ENCODE results near the gene KCNIP4. TPM values are rescaled to one million over a fixed set of nuclear protein-coding genes. Genes with fewer than 3 reads are reported as not detected.

The KCNIP4 gene
- total RNA-seq, 1 donor from 2014 or later, result not detected

DNA sequence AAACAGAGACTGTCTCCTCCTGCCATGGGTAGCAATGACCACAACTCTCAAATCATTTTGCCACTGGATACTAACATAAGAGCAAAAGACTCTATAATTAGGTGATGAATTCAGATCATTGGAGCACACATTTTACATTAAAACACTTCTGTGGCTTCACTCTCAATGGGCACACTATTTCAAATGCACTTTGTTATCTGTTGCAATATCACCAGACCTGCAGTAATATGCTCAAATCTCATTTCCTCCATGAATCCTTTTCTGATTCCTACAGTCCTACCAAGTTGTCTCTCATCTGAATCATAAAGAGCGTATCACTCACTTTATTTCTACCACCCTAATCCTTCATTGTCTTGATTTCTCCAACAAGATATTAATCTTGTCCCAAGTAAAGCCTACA lies 302.8 kb downstream of the KCNIP4 start:
- H3K4me1 Mint-ChIP-seq, result no peaks in the 10 kb centered on the region
- DNase-seq, result no peak
- no peaks in the 10 kb centered on the region for H3K36me3 Mint-ChIP-seq (ENCODE audit: low read depth)
- intact Hi-C loops (cut with micrococcal nuclease), result no loop called here
- H3K27me3 Mint-ChIP-seq, result no peaks in the 10 kb centered on the region
- H3K9me3 Mint-ChIP-seq, result peaks cover 3% of the 10 kb centered on the region
- H3K27ac Mint-ChIP-seq, result no peak overlapping the region
- no peak overlapping the region for H3K4me3 Mint-ChIP-seq

DNA sequence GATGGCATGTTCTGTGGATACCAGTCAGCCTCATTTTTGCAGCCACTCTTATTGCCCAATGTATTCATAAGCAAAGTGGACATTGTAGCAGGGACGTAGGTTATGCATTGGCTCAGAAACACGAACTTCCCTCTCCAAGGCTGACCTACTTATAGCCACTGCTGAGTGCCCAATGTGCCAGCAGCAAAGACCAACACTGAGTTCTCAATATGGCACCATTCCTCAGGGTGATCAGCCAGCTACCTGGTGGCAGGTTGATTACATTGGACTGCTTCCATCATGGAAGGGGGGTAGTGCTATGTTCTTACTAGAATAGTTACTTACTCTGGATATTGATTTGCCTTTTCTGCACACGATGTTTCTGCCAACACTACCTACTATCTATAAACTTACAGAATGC lies 306.9 kb downstream of the KCNIP4 start:
- intact Hi-C loops (cut with micrococcal nuclease), result no loop called here
- no peak overlapping the region for H3K4me3 Mint-ChIP-seq
- no peaks in the 10 kb centered on the region for H3K36me3 Mint-ChIP-seq (ENCODE audit: low read depth)
- H3K27ac Mint-ChIP-seq, result no peak overlapping the region
- peaks cover 5% of the 10 kb centered on the region for H3K9me3 Mint-ChIP-seq
- H3K4me1 Mint-ChIP-seq, result no peaks in the 10 kb centered on the region
- no peaks in the 10 kb centered on the region for H3K27me3 Mint-ChIP-seq
- DNase-seq, result no peak

- Mint-ChIP-seq H3K27me3 (no peaks in the 10 kb centered on the region), H3K4me3 (no peak overlapping the region), H3K4me1 (no peaks in the 10 kb centered on the region), H3K9me3 (peaks cover 8% of the 10 kb centered on the region), H3K27ac (no peak overlapping the region), H3K36me3 (ENCODE audit: low read depth) (no peaks in the 10 kb centered on the region)
- intact Hi-C loops (cut with micrococcal nuclease), result no loop called here
- DNase-seq, result no peak
These were observed 310.3 kb downstream of the KCNIP4 start for GRCh38 chr4:21638171-21638725.

DNA sequence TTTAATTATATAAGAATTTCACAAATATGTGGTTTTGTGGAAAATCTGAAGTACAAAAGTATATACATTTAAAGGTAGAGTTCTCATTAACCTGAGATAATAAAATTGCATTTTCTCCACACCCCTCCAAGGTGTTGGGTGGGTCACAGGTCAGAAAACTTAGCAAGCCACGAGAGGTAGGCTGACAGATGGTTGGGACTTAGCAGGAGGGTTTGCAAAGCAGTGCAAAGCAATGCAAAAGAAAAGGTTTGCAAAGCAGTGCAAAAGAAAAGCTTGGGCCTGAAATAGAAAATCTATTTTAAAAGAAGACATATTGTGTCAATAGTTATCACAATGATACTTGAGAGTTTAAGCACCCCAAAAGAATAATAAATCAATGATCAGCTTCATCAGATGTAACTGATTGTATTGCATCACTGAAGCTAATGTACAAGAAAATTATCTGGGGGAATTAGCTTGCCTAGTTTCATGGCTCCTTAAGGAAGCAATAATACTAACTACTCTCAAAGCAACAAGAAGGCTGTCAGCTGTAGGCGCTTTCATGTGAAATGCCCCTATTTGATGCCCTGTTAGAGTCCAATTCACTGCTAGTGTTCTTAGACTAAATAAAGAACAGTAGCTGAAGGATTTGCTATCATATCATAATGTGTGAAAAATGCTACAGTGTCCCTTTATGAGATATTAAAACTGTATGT lies 319.5 kb downstream of the KCNIP4 start:
- Mint-ChIP-seq H3K4me3 (no peak overlapping the region), H3K36me3 (ENCODE audit: low read depth) (no peaks in the 10 kb centered on the region), H3K9me3 (no peaks in the 10 kb centered on the region), H3K4me1 (no peaks in the 10 kb centered on the region), H3K27me3 (no peaks in the 10 kb centered on the region), H3K27ac (no peak overlapping the region)
- DNase-seq, result no peak
- intact Hi-C loops (cut with micrococcal nuclease), result no loop called here

GRCh38 chr4:21628116-21628670 lies 320.4 kb downstream of the KCNIP4 start:
- Mint-ChIP-seq H3K27ac (no peak overlapping the region), H3K36me3 (ENCODE audit: low read depth) (no peaks in the 10 kb centered on the region), H3K4me1 (no peaks in the 10 kb centered on the region), H3K9me3 (no peaks in the 10 kb centered on the region), H3K27me3 (no peaks in the 10 kb centered on the region), H3K4me3 (no peak overlapping the region)
- no peak for DNase-seq
- intact Hi-C loops (cut with micrococcal nuclease), result no loop called here

DNA sequence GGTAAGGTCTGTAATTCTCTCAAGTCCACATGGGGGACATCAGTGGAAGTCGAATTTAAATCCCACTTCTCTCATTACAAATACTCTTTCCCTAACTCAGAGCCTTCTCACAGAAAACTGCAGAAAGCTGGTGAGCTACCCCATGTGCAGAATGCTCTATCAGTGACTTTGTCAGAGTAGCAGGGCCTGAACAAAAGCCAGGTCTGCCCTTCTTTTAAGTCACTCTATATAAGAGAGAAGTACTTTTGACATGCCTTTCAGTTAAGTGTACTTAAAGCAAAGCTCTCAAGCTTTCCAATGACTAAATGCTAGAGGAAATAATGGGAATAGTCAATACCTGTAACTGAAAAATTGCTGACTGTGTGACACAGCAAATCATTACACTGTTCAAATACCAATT lies 323.1 kb downstream of the KCNIP4 start:
- Mint-ChIP-seq H3K4me3 (no peak overlapping the region), H3K27me3 (no peaks in the 10 kb centered on the region), H3K36me3 (ENCODE audit: low read depth) (no peaks in the 10 kb centered on the region), H3K9me3 (no peaks in the 10 kb centered on the region), H3K4me1 (no peaks in the 10 kb centered on the region), H3K27ac (no peak overlapping the region)
- no peak for DNase-seq
- intact Hi-C loops (cut with micrococcal nuclease), result no loop called here

- intact Hi-C loops (cut with micrococcal nuclease), result no loop called here
- Mint-ChIP-seq H3K27me3 (no peaks in the 10 kb centered on the region), H3K4me3 (no peak overlapping the region), H3K9me3 (peaks cover 7% of the 10 kb centered on the region), H3K36me3 (ENCODE audit: low read depth) (no peaks in the 10 kb centered on the region), H3K4me1 (no peaks in the 10 kb centered on the region), H3K27ac (no peak overlapping the region)
- no peak for DNase-seq
These were observed 343.6 kb downstream of the KCNIP4 start for GRCh38 chr4:21605006-21605405.

GRCh38 chr4:21596521-21596920 lies 352.1 kb downstream of the KCNIP4 start:
- DNase-seq, result no peak
- H3K4me1 Mint-ChIP-seq, result no peaks in the 10 kb centered on the region
- intact Hi-C loops (cut with micrococcal nuclease), result no loop called here
- peaks cover 7% of the 10 kb centered on the region for H3K9me3 Mint-ChIP-seq
- H3K36me3 Mint-ChIP-seq (ENCODE audit: low read depth), result no peaks in the 10 kb centered on the region
- H3K27ac Mint-ChIP-seq, result no peak overlapping the region
- H3K4me3 Mint-ChIP-seq, result no peak overlapping the region
- no peaks in the 10 kb centered on the region for H3K27me3 Mint-ChIP-seq

GRCh38 chr4:21593671-21594001 lies 354.9 kb downstream of the KCNIP4 start:
- intact Hi-C loops (cut with micrococcal nuclease), result no loop called here
- no peak overlapping the region for H3K27ac Mint-ChIP-seq
- H3K36me3 Mint-ChIP-seq (ENCODE audit: low read depth), result no peaks in the 10 kb centered on the region
- H3K27me3 Mint-ChIP-seq, result no peaks in the 10 kb centered on the region
- no peak for DNase-seq
- H3K4me3 Mint-ChIP-seq, result no peak overlapping the region
- no peaks in the 10 kb centered on the region for H3K4me1 Mint-ChIP-seq
- no peaks in the 10 kb centered on the region for H3K9me3 Mint-ChIP-seq

GRCh38 chr4:21592970-21593670 lies 355.5 kb downstream of the KCNIP4 start:
- H3K4me3 Mint-ChIP-seq, result no peak overlapping the region
- no peaks in the 10 kb centered on the region for H3K4me1 Mint-ChIP-seq
- H3K9me3 Mint-ChIP-seq, result no peaks in the 10 kb centered on the region
- intact Hi-C loops (cut with micrococcal nuclease), result no loop called here
- H3K27me3 Mint-ChIP-seq, result no peaks in the 10 kb centered on the region
- no peak for DNase-seq
- no peak overlapping the region for H3K27ac Mint-ChIP-seq
- no peaks in the 10 kb centered on the region for H3K36me3 Mint-ChIP-seq (ENCODE audit: low read depth)

DNA sequence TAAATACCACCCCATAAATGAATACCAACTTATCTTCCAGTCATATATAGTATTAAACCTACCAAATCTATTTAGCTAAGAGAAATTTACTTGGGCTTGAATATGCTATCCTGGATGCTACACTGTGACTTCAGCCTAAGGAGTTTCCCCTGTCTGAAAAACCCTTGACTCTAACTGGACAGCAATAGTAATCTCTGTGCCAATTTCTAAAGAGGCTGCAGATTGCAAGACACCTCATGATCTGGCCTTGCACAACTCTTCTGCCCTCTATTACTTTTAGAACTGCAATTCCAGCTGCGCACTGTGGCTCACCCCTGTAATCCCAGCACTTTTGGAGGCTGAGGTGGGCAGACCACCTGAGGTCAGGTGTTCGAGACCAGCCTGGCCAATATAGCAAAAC lies 371.5 kb downstream of the KCNIP4 start:
- H3K4me1 Mint-ChIP-seq, result no peaks in the 10 kb centered on the region
- no peaks in the 10 kb centered on the region for H3K9me3 Mint-ChIP-seq
- H3K27ac Mint-ChIP-seq, result no peak overlapping the region
- H3K27me3 Mint-ChIP-seq, result no peaks in the 10 kb centered on the region
- intact Hi-C loops (cut with micrococcal nuclease), result no loop called here
- no peak overlapping the region for H3K4me3 Mint-ChIP-seq
- no peak for DNase-seq
- H3K36me3 Mint-ChIP-seq (ENCODE audit: low read depth), result no peaks in the 10 kb centered on the region

- Mint-ChIP-seq H3K36me3 (ENCODE audit: low read depth) (no peaks in the 10 kb centered on the region), H3K27ac (no peak overlapping the region), H3K4me1 (no peaks in the 10 kb centered on the region), H3K4me3 (no peak overlapping the region), H3K27me3 (no peaks in the 10 kb centered on the region), H3K9me3 (no peaks in the 10 kb centered on the region)
- DNase-seq, result no peak
- intact Hi-C loops (cut with micrococcal nuclease), result no loop called here
These were observed 377.5 kb downstream of the KCNIP4 start for GRCh38 chr4:21571100-21571499.

GRCh38 chr4:21569638-21570037 lies 378.9 kb downstream of the KCNIP4 start:
- H3K27ac Mint-ChIP-seq, result no peak overlapping the region
- no peaks in the 10 kb centered on the region for H3K9me3 Mint-ChIP-seq
- no peaks in the 10 kb centered on the region for H3K27me3 Mint-ChIP-seq
- no peak overlapping the region for H3K4me3 Mint-ChIP-seq
- DNase-seq, result no peak
- H3K4me1 Mint-ChIP-seq, result no peaks in the 10 kb centered on the region
- intact Hi-C loops (cut with micrococcal nuclease), result no loop called here
- H3K36me3 Mint-ChIP-seq (ENCODE audit: low read depth), result no peaks in the 10 kb centered on the region

GRCh38 chr4:21555083-21555482 lies 393.5 kb downstream of the KCNIP4 start:
- no peak for DNase-seq
- intact Hi-C loops (cut with micrococcal nuclease), result no loop called here
- Mint-ChIP-seq H3K4me1 (no peaks in the 10 kb centered on the region), H3K9me3 (no peaks in the 10 kb centered on the region), H3K36me3 (ENCODE audit: low read depth) (no peaks in the 10 kb centered on the region), H3K27me3 (no peaks in the 10 kb centered on the region), H3K27ac (no peak overlapping the region), H3K4me3 (no peak overlapping the region)

All from activated CD4-positive, alpha-beta T cell treated with anti-CD3 and anti-CD28 coated beads, Interleukin-2, amount 10 ng/mL, durations not matched to agents 24 days and 14 days (primary cell).